Islet precursor cell (in vitro differentiated cells): ENCODE data around the gene XPOT.

Experiments used
- DNase-seq: peaks from one replicate; pipeline ENCODE4 v3.0.0-alpha.2; 2018

Gene XPOT

DNA sequence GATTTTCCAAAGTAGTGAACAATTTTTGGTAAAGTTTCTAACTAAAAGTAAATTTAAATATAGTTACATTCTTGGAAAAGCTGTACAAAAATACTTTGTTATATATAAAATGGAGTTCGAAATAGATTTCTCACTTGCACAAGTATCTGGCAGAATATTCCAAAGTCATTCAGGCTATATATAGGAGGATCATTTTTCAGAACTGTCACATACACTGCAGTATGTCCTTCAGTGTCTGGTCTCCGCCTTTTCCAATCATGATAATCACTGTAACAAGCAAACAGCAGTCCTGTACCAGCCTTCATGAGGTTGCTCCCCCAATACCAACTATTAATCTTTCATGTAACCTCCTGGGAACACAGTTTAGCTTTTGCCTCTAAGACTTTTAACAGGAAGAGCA, 66.3 kb downstream of the XPOT start:
- no peak for DNase-seq

DNA sequence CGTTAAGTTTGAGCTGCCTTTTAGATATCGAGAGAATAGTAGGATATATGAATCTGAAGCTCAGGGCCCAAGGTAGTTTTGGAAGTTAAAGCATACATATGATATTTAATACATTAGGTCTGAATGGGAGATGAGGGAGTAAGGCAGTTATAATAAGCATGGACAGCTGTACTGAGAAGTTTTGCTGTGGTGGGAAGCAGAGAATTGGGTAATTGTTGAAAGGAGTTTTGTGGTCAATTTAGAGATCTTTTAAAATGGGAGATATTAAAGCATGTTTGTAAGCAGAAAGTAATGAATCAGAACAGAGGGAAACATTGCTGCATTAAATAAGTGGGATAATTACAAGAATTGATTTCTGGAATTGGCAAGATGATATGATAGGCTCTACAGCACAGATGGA, 69.0 kb downstream of the XPOT start:
- no peak for DNase-seq

DNA sequence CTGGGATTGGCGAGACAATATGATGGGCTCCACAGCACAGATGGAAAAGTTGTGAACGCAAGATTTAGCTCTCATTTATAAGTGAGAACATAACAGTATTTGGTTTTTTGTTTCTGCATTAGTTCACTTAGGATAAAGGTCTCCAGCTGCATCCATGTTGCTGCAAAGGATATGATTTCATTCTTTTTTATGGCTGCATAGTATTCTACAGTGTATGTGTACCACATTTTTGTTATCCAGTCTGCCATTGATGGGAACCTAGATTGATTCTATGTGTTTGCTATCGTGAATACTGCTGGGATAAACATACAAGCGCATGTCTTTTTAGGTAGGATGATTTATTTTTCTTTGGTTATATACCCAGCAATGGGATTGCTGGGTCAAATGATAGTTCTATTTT, 71.3 kb downstream of the XPOT start:
- DNase-seq, result no peak

DNA sequence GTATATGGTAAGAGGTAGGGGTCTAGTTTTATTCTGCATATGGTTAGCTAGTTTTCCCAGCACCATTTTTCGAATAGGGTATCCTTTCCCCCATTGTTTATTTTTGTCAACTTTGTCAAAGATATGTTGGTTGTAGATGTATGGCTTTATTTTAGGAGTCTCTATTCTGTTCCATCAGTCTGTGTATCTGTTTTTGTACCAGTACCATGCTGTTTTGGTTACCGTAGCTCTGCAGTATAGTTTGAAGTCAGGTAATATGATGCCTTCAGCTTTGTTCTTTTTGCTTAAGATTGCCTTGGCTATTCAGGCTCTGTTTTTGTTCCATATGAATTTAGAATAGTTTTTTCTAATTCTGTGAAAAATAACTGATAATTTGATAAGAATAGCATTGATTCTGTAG, 72.7 kb downstream of the XPOT start:
- DNase-seq, result no peak

DNA sequence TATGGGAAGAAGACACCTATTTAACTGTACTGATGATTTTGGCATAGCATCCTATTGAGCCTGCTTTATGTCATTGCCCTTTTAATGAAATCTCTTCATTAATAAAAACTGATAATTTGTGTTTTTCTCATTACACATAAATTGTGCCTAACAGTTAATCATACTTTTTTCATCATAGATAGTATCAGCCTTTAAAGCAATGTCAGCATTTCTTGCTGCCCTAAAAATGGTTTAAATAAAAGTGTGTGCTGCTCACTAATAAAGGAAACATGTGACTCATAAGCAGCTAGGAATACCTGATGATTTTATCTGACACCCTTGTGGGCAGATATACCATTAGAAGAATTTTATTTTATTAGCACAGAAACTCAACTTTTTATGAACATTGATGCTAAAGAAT, 74.5 kb downstream of the XPOT start:
- no peak for DNase-seq

DNA sequence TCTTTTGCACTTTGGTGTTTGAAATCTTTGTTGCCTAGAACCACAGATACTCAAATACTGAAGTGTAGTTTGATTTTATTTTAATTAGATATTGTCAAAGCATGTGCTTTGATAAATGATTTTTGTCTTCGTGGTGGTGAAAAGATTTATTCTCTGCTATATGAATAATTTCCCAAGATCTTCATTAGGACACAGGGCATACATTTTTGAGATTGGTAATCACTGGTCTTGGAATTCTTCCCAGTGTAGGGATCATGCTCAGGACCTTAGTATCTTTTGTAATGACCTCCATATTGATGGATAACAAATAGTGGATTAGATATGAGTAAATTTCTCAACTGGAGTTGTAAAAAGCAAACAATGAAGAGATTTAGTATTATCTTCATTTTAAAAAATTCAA, 76.0 kb downstream of the XPOT start:
- no peak for DNase-seq

DNA sequence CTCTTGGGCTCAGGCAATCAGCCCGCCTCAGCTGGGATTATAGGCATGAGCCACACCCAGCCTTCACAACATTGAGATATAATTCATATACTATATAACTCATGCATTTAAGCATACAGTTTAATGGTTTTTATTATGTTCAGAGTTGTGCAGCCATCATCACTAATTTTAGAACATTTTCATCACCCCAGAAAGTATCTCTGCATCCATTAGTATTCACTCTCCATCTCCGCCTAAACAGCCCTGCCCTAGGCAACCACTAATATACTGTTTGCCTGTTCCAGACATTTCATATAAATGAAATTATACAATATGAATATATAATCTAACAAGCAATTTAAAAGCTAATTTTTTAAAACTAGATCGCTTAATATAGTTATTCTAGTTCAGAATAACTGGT, 82.5 kb downstream of the XPOT start:
- DNase-seq, result no peak

DNA sequence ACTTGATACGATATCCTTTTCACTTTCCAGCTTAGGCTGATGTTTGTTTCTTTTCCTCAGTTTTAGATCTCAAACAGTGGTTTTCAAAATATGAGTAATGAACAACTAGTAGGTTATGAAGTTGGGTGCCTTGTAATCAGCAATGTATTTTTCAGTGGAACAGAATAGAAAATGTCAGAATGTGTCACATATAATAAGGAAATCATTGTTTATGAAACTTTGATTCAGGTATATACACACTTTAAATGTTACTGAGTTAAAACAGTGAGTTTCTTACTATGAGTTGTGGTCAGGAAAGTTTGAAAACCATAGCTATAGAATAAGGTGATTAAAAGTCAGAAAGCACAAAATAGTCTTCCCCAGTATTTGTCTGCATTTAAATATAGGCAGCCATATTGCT, 87.5 kb downstream of the XPOT start:
- DNase-seq, result no peak

DNA sequence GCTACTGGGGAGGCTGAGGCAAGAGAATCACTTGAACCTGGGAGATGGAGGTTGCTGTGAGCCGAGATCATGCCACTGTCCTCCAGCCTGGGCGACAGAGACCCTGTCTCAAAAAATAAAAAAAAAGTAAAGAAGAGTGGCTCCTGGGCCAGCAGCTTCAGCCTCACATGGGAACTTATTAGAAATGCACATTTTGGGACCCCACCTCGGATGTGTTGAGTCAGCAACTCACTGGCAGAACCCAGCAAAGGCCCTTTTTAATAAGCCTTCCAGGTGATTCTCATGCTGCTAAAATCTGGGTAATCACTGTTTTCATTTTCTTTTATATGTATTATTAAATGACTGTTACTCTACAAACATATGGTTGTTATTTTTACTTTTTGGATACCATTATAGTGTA, 89.3 kb downstream of the XPOT start:
- DNase-seq, result no peak

DNA sequence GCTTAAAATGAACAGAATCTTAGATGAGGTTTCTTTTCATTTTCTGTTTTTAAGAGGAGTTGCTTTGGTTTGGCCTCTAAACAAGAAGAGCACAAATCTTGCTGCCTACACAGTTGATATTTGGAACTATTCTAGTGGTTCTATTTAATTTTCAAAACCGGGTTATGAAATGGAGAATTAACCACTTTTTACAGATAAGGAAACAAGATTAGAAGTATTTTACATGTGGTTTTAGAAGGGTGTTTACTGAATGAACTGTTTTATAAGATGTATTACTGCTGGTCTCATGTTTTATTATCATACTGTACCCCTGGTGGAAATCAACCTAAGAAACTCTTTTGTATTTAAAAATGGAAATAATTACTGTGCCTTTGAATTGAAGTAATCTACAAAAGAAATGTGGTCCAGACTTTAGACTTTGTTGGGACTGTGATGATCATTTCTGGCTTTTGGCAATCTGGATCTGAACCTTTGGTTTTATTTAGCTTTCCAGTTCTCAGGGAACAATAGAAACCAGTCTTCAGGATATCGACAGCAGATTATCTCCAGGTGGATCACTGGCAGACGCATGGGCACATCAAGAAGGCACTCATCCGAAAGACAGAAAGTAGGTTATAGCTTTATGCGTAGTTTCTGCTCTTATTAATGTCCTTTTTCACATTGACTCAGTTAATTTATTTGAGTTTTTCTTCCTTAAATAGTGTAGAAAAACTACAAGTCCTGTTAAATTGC, 91.0 kb downstream of the XPOT start:
- DNase-seq, result no peak

DNA sequence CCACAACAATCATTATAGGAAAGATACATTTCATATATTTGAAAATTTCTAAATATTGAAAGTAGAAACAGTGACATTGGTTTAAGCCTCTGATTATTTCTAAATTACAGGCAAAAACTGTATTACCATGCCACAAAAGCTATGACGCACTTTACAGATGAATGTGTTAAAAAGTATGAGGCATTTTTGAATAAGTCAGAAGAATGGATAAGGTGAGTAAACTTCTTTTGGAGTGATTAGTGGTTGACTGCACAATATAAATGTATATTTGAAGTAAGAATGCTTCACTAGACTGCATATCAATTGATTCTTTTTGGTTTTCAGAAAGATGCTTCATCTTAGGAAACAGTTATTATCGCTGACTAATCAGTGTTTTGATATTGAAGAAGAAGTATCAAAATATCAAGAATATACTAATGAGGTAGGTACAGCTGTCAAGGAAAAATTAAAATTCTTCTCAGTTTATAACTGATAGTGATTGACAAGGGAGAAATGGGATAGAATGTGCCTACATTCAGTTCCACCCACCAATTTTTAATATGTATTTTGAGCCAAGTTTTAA, 92.7 kb downstream of the XPOT start:
- DNase-seq, result no peak

DNA sequence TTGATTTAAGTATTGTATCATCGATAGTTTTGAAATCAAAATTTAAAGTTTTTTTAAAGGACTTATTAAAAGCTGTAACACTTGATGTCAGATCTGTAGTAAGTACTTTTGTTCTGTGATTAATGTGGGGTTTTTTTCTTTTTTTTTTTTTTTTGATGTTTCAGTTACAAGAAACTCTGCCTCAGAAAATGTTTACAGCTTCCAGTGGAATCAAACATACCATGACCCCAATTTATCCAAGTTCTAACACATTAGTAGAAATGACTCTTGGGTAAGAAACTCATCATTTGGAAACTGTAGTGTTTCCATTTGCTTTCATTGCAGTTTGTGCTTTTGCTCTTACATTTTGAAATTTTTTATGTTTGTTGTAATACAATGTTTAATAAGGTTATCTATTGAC, 93.3 kb downstream of the XPOT start:
- no peak for DNase-seq

DNA sequence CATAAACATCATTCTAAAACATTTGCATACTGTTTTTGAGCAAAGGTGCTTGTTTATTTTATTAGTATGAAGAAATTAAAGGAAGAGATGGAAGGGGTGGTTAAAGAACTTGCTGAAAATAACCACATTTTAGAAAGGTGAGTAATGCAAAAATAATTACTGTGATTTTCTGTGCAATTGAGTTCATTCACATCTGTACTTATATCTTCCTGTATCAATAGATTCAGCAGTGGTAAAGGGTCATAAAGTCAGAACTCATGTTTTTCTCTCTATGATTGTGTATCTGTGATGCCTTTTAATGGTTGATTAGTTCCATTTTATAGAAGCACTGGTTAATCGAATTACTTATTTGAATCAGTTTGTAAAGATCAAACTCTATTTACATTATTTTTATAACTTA, 93.7 kb downstream of the XPOT start:
- no peak for DNase-seq

DNA sequence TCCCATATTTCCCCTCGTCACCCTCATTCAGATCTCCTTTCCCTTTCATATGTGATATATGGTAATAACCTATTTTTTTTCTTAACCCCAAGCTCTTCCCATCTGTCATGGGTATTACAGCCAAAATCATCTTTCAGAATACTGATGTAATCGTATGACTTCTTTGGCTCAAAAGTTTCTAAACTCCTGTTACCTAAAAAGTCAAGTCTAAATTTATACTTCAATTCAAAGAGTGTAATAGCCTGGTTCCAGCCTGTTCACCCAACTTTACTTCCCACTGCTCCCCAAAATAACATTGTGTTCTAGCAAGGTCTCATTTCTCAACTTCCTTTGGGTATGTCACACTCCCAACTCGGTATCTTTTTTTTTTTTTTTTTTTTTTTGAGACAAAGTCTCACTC, 96.2 kb downstream of the XPOT start:
- no peak for DNase-seq
